T-helper 1 cell treated with Interleukin-12 subunit alpha and Interleukin-12 subunit beta and Interleukin-4 antibody, amounts not matched to agents 30 μg/mL and 1 μg/mL, for 36 hours (primary cell): ENCODE results near the gene HOGA1.

Experiments used
- H3K27ac Mint-ChIP-seq: one replicate; pipeline ENCODE4 v1.8.0; 2021; ENCODE audit warnings: mild to moderate bottlenecking, mixed read lengths
- H3K27me3 Mint-ChIP-seq: one replicate; pipeline ENCODE4 v1.8.0; 2021; ENCODE audit warnings: low read depth, mixed read lengths
- H3K36me3 Mint-ChIP-seq: one replicate; pipeline ENCODE4 v1.8.0; 2021; ENCODE audit warnings: low read depth, mixed read lengths
- H3K4me1 Mint-ChIP-seq: one replicate; pipeline ENCODE4 v1.8.0; 2021; ENCODE audit warnings: low read depth, mixed read lengths
- H3K4me3 Mint-ChIP-seq: one replicate; pipeline ENCODE4 v1.8.0; 2021; ENCODE audit warnings: mild to moderate bottlenecking, moderate library complexity, mixed read lengths
- H3K9me3 Mint-ChIP-seq: one replicate; pipeline ENCODE4 v1.8.0; 2021; ENCODE audit warnings: mixed read lengths

Gene HOGA1

DNA sequence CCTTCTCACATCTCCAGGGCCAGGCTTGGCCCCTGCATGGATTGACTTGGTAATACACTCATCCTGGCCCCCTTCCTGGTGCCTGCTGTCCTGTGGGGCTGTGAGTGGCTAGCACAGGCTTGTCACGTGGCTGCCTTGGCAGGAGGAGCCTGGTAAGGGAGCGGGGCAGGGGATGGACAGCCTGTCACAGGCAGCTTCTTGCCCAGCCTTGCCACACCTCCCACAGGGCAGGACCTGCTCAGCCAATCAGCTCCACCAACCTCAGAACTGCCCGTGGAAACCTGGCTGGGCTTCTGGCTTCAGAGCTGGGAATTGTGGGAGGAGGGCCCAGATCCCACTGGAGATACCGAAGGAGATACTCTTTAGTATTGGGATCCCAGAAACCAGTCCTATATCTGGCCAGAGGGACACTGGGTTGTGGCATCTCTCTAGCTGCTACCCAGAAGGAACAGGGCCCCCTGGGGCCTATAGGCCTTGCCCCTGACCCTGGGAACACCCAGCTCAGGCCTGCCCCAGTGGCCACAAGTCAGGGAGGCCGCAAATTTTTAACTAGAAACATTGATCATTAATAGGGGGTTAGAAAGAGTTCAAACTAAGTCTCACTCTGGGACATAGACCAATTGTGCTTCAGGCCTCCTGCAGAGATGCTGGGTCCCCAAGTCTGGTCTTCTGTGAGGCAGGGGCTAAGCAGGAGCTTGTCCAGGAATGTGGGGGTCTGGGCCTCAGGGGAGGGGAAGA, at the start of gene HOGA1:
Gene HOGA1, plus strand, starts transcription at position 330 of the 738 bp plus-strand sequence. Its CDS starts 315 bp downstream, at position 645.
- H3K27ac Mint-ChIP-seq = no peak within 1 kb of the TSS
- H3K27me3 Mint-ChIP-seq = no peaks in the 10 kb centered on the region

DNA sequence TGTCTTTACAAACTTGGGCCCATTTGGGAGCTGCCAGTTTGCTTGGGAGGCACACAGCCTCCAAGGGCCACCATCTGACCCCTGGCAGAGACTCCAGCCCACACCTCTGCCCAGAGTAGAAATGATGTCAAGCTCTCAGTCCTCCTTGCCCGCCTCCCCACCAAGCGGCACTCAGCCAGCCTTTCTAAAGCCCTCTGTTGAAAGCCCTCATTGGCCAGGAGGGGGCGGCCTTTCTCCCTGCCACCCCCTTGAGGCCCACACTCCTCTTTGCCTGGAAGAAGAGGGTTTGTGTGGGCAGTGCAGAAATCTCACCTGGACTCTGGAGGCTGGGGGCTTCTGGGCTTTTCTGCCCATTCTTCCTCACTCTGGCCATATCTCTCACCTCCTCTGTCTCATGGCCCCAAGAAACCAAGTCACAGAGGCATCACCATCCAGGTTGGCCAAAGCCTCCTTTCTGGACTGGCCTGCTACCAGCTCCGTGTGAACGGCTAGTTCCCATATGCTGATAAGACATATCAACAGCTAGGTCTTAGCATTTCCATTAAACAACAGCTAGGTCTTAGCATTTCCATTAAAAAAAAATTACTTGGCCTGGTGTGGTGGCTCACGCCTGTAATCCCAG, 49.3 kb upstream of the HOGA1 start:
- Mint-ChIP-seq H3K4me3 (no peak overlapping the region), H3K36me3 (no peaks in the 10 kb centered on the region), H3K27me3 (no peaks in the 10 kb centered on the region), H3K27ac (no peak overlapping the region), H3K4me1 (no peaks in the 10 kb centered on the region), H3K9me3 (no peaks in the 10 kb centered on the region)

More for the DNA sequence above, at the start of gene HOGA1:
- H3K9me3 Mint-ChIP-seq = no peaks in the 10 kb centered on the region
- no peaks in the 10 kb centered on the region for H3K36me3 Mint-ChIP-seq
- H3K4me1 Mint-ChIP-seq = peaks cover 3% of the 10 kb centered on the region
- H3K4me3 Mint-ChIP-seq = no peak within 1 kb of the TSS

DNA sequence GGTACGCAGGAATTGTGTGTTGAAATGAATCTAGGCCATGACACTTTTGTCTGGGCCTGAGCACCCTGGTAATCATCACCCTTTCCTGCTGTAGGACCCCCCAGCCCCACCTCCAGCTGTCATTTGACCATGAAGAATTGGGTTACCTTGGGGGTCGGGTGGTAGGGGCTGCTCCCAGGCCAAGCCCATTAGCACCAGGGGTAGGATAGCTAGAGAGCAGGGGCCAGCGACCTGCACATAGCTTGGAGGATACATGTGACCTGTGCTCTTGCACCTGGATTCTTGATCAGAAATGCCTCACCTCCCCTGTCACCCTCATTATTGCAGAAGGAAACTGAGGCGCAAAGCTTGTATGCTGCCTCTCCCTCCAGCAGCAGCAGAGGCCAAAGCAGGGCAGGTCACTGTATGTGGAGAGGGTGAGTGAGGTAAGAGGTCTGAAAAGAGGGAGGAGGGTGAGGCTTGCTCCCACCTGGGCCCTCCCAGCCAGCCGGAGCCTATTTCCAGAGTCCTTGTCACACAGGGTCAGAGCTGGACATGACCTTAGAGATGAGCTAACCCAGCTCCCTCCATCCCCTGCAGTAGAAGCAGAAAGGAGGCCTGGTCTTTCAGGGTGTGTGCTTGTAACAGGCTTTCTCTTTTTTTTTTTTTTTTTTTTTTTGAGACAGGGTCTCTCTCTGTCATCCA, 46.9 kb upstream of the HOGA1 start:
- Mint-ChIP-seq H3K27ac (no peak overlapping the region), H3K27me3 (no peaks in the 10 kb centered on the region), H3K9me3 (no peaks in the 10 kb centered on the region), H3K4me1 (peaks cover 4% of the 10 kb centered on the region), H3K36me3 (no peaks in the 10 kb centered on the region), H3K4me3 (no peak overlapping the region)

DNA sequence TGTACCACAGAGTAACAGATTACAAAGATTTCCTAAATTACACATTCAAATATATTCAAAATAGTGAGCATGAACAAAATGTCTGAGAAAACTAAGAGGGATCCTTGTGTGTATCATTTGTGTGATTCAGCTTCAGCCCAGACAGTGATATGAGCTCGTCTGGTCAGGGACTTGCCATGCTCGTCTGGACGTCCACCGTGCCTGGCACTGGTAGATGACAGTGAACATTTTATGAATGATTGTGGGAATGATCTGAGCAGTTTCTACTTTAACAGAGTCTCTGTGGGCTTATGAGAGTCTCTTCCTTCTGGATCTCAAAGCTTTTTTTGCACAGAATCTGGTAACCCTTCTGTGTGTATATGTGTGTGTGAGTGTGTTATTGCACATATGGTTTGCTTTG, 45.8 kb upstream of the HOGA1 start:
- Mint-ChIP-seq H3K4me1 (peaks cover 10% of the 10 kb centered on the region), H3K9me3 (no peaks in the 10 kb centered on the region), H3K27ac (no peak overlapping the region), H3K4me3 (no peak overlapping the region), H3K27me3 (no peaks in the 10 kb centered on the region), H3K36me3 (no peaks in the 10 kb centered on the region)

DNA sequence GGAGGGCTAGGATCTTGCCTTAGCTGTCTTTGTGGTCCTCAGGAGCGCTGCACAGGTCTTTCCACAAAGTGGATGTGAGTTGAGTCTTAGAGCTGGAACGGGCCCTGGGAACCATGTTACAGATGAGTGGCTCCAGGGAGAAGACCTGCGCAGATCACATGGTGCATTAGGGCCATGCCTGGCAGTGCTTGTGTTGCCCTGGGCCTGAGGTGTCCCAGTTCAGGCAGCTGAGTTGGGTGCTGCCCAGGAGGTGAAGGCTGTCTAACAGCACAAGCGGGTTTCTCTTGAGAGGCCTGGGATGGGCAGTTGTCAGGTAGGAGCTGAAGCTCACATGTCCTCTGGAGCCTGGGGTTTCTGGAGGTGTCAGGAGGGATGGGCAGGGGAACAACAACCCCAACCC, 45.4 kb upstream of the HOGA1 start:
- peaks cover 13% of the 10 kb centered on the region for H3K4me1 Mint-ChIP-seq
- H3K4me3 Mint-ChIP-seq = no peak overlapping the region
- no peaks in the 10 kb centered on the region for H3K27me3 Mint-ChIP-seq
- H3K27ac Mint-ChIP-seq = no peak overlapping the region
- no peaks in the 10 kb centered on the region for H3K36me3 Mint-ChIP-seq
- H3K9me3 Mint-ChIP-seq = no peaks in the 10 kb centered on the region

DNA sequence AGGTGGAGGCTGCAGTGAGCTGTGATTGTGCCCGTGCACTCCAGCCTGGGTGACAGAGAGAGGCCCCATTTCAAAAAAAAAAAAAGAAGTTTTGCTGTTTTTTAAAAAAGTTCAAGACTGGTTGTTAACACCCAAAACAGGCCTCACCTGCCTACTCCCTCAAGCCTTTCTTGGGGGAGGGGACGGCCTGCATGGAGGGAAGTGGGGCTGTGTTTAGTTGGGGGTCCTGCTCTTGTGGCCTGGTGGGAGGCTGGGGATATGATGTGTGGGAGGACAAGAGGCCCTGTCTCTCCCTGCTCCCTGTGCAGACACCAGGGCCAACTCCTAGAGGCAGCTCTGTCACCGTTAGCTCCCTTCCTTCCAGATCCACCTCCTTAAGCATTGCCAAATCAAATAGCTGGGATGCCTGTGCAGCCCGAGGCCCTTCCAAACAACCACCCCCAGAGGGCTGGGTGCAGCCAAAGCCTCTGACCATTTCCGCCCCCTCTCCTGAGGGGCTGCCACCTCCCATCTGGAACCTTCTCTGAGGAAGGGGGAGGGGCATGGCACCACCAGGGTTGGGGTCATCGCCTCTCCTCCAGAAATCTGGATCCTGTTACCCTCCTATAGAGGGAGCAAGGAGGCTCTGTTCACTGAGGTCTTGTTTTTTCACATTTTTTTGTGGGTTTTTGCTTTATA, 44.5 kb upstream of the HOGA1 start:
- Mint-ChIP-seq H3K27ac (no peak overlapping the region), H3K36me3 (no peaks in the 10 kb centered on the region), H3K9me3 (no peaks in the 10 kb centered on the region), H3K4me1 (peaks cover 13% of the 10 kb centered on the region), H3K27me3 (no peaks in the 10 kb centered on the region), H3K4me3 (no peak overlapping the region)

DNA sequence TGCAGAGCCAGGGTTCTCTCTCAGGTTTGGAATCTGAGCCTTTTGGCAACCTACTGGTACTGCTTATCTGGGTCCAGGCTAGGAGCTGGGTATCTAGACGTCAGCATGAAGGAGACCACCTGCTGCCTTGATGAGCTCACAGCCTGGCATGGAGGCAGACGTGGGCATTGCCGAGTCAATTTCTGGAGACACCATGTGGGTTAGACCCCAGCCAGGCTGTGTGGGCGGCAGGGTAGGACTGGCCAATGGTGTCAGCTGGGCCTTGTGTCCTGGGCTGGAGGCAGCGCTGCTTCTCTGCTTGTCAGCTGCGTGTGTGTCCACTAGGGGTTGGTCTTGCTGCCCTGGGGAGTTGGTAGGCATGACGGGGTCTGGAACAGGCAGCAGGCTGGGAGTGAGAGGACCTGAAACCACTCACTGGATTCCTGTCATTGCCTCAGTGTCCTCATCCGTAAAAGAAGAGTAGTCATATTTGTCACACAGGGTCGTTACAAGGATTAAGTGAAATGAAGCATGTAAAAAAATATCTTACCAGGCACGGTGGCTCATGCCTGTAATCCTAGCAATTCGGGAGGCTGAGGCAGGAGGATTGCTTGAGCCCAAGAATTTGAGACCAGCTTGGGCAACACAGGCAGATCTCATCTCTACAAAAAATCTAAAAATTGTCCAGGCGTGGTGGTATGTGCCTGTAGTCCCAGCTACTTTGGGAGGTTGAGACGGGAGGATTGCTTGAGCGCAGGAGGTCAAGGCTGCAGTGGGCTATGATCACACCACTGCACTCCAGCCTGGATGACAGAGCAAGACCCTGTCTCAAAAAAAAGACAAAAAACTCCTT, 43.3 kb upstream of the HOGA1 start:
- Mint-ChIP-seq H3K27me3 (no peaks in the 10 kb centered on the region), H3K9me3 (no peaks in the 10 kb centered on the region), H3K27ac (no peak overlapping the region), H3K4me3 (no peak overlapping the region), H3K36me3 (no peaks in the 10 kb centered on the region), H3K4me1 (peaks cover 13% of the 10 kb centered on the region)

DNA sequence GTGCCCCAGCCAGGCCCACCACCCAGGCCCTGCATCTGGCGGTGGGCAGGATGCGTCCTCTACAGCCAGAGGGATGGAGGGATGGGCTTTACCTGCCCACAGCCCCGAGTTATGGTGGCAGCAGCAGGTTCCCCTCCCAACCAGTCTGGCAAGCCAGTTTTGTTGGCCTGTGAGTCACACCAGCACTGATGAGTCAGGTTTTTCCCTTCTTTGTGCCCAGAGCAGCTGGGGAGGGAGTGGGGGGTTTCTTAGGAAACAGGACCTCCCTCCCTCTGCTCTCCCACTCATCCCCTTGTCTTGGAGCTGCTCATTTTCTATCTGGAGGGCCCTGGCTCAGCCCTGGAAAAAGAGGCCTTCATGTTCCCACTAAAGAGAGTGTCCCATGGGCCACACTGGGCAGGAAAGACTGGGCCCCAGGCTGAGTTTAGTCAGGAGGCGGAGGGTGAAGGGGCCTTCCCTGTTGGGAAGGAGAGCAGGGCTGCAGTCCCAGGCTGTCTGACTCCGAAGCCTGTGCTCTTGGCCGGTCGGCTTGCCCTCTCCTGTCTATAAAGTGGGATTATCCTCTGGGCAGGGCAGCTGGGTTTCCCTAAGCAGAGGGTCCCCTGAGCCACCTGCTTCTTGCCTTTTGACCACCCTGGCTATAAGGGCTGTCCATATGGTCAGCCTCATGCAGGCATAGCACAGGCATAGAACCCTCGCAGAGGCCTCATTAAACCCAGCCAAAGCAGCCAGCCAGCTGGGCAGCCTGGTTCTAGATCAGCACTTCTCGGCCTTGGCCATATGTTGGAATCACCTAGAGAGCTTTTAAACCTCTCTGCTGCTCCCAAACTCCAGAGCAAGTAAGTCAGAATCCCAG, 41.8 kb upstream of the HOGA1 start:
- no peak overlapping the region for H3K27ac Mint-ChIP-seq
- peaks cover 13% of the 10 kb centered on the region for H3K4me1 Mint-ChIP-seq
- H3K36me3 Mint-ChIP-seq = no peaks in the 10 kb centered on the region
- no peaks in the 10 kb centered on the region for H3K9me3 Mint-ChIP-seq
- no peak overlapping the region for H3K4me3 Mint-ChIP-seq
- H3K27me3 Mint-ChIP-seq = peaks cover 5% of the 10 kb centered on the region

DNA sequence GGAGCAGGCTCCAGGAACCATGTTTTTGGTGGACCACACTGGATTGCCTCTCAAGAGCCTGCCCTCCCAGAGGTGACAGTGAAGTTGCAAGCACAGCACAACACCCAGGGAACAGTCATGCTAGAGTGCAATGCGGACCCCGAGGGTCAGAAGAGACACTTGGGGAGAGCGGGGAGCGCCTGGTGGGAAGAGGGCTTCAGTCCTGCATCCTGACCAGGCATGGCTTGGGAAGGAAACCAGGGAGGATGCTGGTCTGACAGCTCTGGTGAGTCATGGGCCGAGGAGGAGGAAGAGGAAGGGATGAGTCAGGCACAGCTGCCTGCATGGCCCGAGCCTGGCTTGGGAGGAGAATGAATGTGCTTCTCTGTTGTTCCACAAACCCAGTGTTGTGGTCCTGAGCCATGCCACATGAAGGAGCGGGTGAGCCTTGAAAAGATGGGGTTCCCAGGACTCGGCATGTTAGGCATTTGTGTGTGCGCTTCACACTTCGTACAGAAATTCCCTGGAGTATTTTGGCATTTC, 41.1 kb upstream of the HOGA1 start:
- no peaks in the 10 kb centered on the region for H3K36me3 Mint-ChIP-seq
- peaks cover 5% of the 10 kb centered on the region for H3K27me3 Mint-ChIP-seq
- peak overlapping the region; percentile 41 for H3K4me3 Mint-ChIP-seq
- H3K27ac Mint-ChIP-seq = peak overlapping the region; percentile 79
- no peaks in the 10 kb centered on the region for H3K9me3 Mint-ChIP-seq
- peaks cover 13% of the 10 kb centered on the region for H3K4me1 Mint-ChIP-seq

DNA sequence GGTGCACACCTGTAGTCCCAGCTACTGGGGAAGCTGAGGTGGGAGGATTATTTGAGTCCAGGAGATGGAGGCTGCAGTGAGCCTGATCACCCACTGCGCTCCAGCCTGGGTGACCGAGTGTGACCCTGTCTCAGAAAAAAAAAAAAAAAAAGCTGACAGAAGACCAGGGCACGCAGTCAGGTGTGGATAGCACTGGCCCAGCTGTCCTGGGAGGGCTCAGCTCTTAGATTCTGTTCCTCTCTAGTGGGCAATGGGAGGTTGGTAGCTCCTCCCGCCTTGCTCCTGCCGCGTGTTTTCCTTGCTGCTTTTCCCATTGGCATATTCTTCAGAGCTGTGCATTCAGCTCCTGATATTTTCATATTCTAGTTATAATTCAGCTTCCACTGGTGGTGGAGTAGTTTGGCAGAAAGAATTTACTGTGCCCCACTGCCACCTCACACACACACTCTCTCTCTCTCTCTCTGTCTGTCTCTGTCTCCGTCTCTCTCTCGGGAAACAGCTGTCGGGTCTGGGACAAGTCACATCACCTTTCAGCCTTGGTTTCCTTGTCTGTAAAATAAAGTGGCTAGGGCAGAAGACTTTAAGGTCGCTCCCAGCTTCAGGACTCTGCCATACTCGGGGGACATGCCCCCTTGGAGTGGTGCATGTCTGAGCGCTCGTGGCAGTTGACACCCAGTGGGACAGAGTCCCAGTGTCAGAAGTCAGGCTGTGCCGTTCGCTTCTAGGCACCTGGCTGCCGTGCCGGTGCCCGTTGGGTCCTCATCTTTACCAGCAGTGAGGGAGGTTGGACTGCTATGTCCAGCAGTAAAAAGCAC, 37.5 kb upstream of the HOGA1 start:
- Mint-ChIP-seq H3K4me3 (no peak overlapping the region), H3K36me3 (no peaks in the 10 kb centered on the region), H3K27ac (no peak overlapping the region), H3K4me1 (peaks cover 13% of the 10 kb centered on the region), H3K9me3 (no peaks in the 10 kb centered on the region), H3K27me3 (peaks cover 5% of the 10 kb centered on the region)

DNA sequence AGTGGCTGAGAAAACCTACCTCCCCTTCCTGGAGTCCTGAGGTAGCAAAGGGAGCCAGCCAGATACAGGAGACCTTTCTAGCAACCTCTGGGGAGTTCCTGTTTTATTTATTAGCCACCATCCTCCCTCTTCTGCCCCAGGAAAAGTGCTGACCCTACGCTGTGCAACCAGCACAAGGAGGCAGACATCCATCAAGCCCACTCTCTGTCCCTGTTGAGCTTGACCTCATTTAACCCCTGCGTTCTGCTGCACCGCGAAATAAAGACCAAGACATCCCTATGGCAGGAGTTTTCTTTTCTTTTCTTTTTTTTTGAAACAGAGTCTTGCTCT, 37.0 kb upstream of the HOGA1 start:
- no peak overlapping the region for H3K27ac Mint-ChIP-seq
- H3K4me3 Mint-ChIP-seq = no peak overlapping the region
- no peaks in the 10 kb centered on the region for H3K36me3 Mint-ChIP-seq
- peaks cover 10% of the 10 kb centered on the region for H3K4me1 Mint-ChIP-seq
- H3K9me3 Mint-ChIP-seq = no peaks in the 10 kb centered on the region
- H3K27me3 Mint-ChIP-seq = peaks cover 5% of the 10 kb centered on the region

DNA sequence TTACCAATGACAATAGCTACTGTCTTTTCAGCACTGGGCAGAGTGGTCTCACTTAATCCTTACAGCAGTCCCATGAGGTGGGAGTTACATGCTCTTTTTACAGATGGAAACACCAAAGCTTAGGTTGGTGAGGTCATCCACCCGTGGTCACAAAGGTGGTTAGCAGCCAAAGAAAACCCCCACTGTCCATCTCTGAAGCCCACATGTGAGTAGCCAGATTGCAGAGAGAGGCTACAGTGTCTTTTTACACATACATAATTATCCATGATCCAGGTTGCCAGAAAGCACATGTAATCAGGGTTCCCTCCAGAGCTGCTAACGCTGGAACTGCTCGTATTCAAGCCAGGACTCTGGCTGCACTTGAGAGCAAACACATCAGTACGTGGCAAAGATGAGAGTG, 36.2 kb upstream of the HOGA1 start:
- peaks cover 7% of the 10 kb centered on the region for H3K4me1 Mint-ChIP-seq
- H3K9me3 Mint-ChIP-seq = no peaks in the 10 kb centered on the region
- H3K36me3 Mint-ChIP-seq = no peaks in the 10 kb centered on the region
- peaks cover 5% of the 10 kb centered on the region for H3K27me3 Mint-ChIP-seq
- H3K27ac Mint-ChIP-seq = no peak overlapping the region
- H3K4me3 Mint-ChIP-seq = no peak overlapping the region
